H9 (cell line): ENCODE measurements around the gene AGK. TPM values are rescaled to one million over a fixed set of nuclear protein-coding genes. Genes with fewer than 3 reads are reported as not detected.

ENCODE experiments used
- DNase-seq: peaks from one replicate; pipeline ENCODE4 v3.0.0-alpha.2; 2017
- H2AFZ ChIP-seq: one replicate; pipeline ENCODE4 v1.6.1; 2013; ENCODE audit warnings: mild to moderate bottlenecking, low read length, control low read depth, moderate library complexity
- H2AK5ac ChIP-seq: 2 replicates; pipeline ENCODE4 v1.6.1; 2013; ENCODE audit warnings: low read length, control low read depth, mixed read lengths; ENCODE audit not compliant: insufficient read length
- H2BK120ac ChIP-seq: one replicate; pipeline ENCODE4 v1.6.1; 2013; ENCODE audit warnings: low read depth, mild to moderate bottlenecking, low read length, control low read depth, inconsistent platforms; ENCODE audit not compliant: poor library complexity, severe bottlenecking
- H2BK12ac ChIP-seq: 2 replicates; pipeline ENCODE4 v1.6.1; 2013; ENCODE audit warnings: low read length, control low read depth, mixed read lengths, low read depth; ENCODE audit not compliant: insufficient read length
- H2BK15ac ChIP-seq: 2 replicates; pipeline ENCODE4 v1.6.1; 2013; ENCODE audit warnings: low read depth, low read length, control low read depth
- H2BK20ac ChIP-seq: one replicate; pipeline ENCODE4 v1.6.1; 2013; ENCODE audit warnings: low read depth, mild to moderate bottlenecking, low read length, control low read depth, inconsistent platforms; ENCODE audit not compliant: poor library complexity, severe bottlenecking
- H2BK5ac ChIP-seq: 2 replicates; pipeline ENCODE4 v1.6.1; 2013; ENCODE audit warnings: low read length, control low read depth, mixed read lengths; ENCODE audit not compliant: insufficient read length
- H3K14ac ChIP-seq: 2 replicates; pipeline ENCODE4 v1.6.1; 2013; ENCODE audit warnings: low read length, control low read depth; ENCODE audit not compliant: insufficient read depth
- H3K18ac ChIP-seq: 2 replicates; pipeline ENCODE4 v1.6.1; 2013; ENCODE audit warnings: low read depth, mild to moderate bottlenecking, mixed read lengths, low read length, control low read depth; ENCODE audit not compliant: insufficient read length
- H3K23ac ChIP-seq: 2 replicates; pipeline ENCODE4 v1.6.1; 2013; ENCODE audit warnings: low read length, control low read depth, mixed read lengths, low read depth; ENCODE audit not compliant: insufficient read length
- H3K23me2 ChIP-seq: 2 replicates; pipeline ENCODE4 v1.6.1; 2013; ENCODE audit warnings: low read depth, mild to moderate bottlenecking, mixed read lengths, low read length, control low read depth; ENCODE audit not compliant: insufficient read length, poor library complexity, severe bottlenecking
- H3K27ac ChIP-seq: 2 replicates; pipeline ENCODE4 v1.5.1; 2013; ENCODE audit warnings: low read length, control low read depth, mixed read lengths, low read depth; ENCODE audit not compliant: insufficient read length
- H3K27me3 ChIP-seq: 2 replicates; pipeline ENCODE4 v1.6.1; 2013; ENCODE audit warnings: low read length, control low read depth, inconsistent platforms; ENCODE audit not compliant: insufficient read depth
- H3K4ac ChIP-seq: 2 replicates; pipeline ENCODE4 v1.6.1; 2013; ENCODE audit warnings: low read depth, mild to moderate bottlenecking, control low read depth, inconsistent platforms, low read length, moderate library complexity
- H3K4me1 ChIP-seq: 2 replicates; pipeline ENCODE4 v1.6.1; 2013; ENCODE audit warnings: low read length, control low read depth, inconsistent platforms; ENCODE audit not compliant: insufficient read depth
- H3K4me2 ChIP-seq: 2 replicates; pipeline ENCODE4 v1.6.1; 2013; ENCODE audit warnings: low read length, control low read depth, mixed read lengths; ENCODE audit not compliant: insufficient read length, insufficient read depth
- H3K56ac ChIP-seq: 2 replicates; pipeline ENCODE4 v1.6.1; 2013; ENCODE audit warnings: low read depth, mild to moderate bottlenecking, mixed read lengths, low read length, control low read depth; ENCODE audit not compliant: insufficient read length
- H3K79me1 ChIP-seq: 2 replicates; pipeline ENCODE4 v1.6.1; 2013; ENCODE audit warnings: low read depth, mild to moderate bottlenecking, moderate library complexity, low read length, control low read depth, inconsistent platforms; ENCODE audit not compliant: insufficient read depth, poor library complexity, severe bottlenecking
- H3K79me2 ChIP-seq: 2 replicates; pipeline ENCODE4 v1.6.1; 2013; ENCODE audit warnings: low read length, control low read depth, inconsistent platforms; ENCODE audit not compliant: insufficient read depth
- H3K9ac ChIP-seq: 2 replicates; pipeline ENCODE4 v1.6.1; 2013; ENCODE audit warnings: low read length, control low read depth, mixed read lengths; ENCODE audit not compliant: insufficient read length; ENCODE audit errors: extremely low read depth
- H3K9me3 ChIP-seq: one replicate; pipeline ENCODE4 v1.6.1; 2013; ENCODE audit warnings: low read depth, low read length, inconsistent platforms; ENCODE audit not compliant: control insufficient read depth
- H3T11ph ChIP-seq: one replicate; pipeline ENCODE4 v1.6.1; 2013; ENCODE audit warnings: mild to moderate bottlenecking, low read length, control low read depth, inconsistent platforms
- H4K20me1 ChIP-seq: one replicate; pipeline ENCODE4 v1.6.1; 2013; ENCODE audit not compliant: control insufficient read depth, insufficient read length, insufficient read depth
- H4K5ac ChIP-seq: 2 replicates; pipeline ENCODE4 v1.6.1; 2013; ENCODE audit warnings: low read depth, mild to moderate bottlenecking, mixed read lengths, low read length, control low read depth; ENCODE audit not compliant: insufficient read length
- H4K8ac ChIP-seq: replicated peaks from 2 replicates; pipeline ENCODE4 v1.6.1; 2013; ENCODE audit warnings: low read length, control low read depth, mixed read lengths, low read depth; ENCODE audit not compliant: insufficient read length
- H4K91ac ChIP-seq: 2 replicates; pipeline ENCODE4 v1.6.1; 2013; ENCODE audit warnings: low read depth, mild to moderate bottlenecking, moderate library complexity, mixed read lengths, low read length, control low read depth; ENCODE audit not compliant: insufficient read length
- H3K27ac Mint-ChIP-seq, 3 experiments: 2 replicates in 2 of 3; 3 replicates in 1 of 3; pipeline ENCODE4 v1.8.0; 2020 to 2021; ENCODE audit warnings: mixed read lengths in 3 of 3, mild to moderate bottlenecking in 1 of 3, moderate library complexity in 1 of 3
- H3K27me3 Mint-ChIP-seq: 2 replicates; pipeline ENCODE4 v1.8.0; 2021; ENCODE audit warnings: low read depth, mild to moderate bottlenecking, moderate library complexity, mixed read lengths
- H3K36me3 Mint-ChIP-seq, 3 experiments: 2 replicates in 2 of 3; 3 replicates in 1 of 3; pipeline ENCODE4 v1.8.0; 2020 to 2021; ENCODE audit warnings: low read depth in 3 of 3, mixed read lengths in 3 of 3; ENCODE audit not compliant: insufficient read depth in 1 of 3
- H3K4me1 Mint-ChIP-seq, 2 experiments: 2 replicates each; pipeline ENCODE4 v1.8.0; 2020; ENCODE audit warnings: mixed read lengths in 2 of 2
- H3K4me3 Mint-ChIP-seq, 2 experiments: 2 replicates in 1 of 2; 3 replicates in 1 of 2; pipeline ENCODE4 v1.8.0; 2020 to 2021; ENCODE audit warnings: mild to moderate bottlenecking in 2 of 2, mixed read lengths in 2 of 2, moderate library complexity in 1 of 2
- H3K9me3 Mint-ChIP-seq, 2 experiments: 2 replicates in 1 of 2; 3 replicates in 1 of 2; pipeline ENCODE4 v1.8.0; 2020; ENCODE audit warnings: mild to moderate bottlenecking in 2 of 2, mixed read lengths in 2 of 2, moderate library complexity in 1 of 2
- CTCF ChIP-seq: fragments of 200-600 bp; sonication (generic); conservative IDR thresholded peaks from 3 replicates; pipeline ENCODE4 v1.8.0; 2021; ENCODE audit warnings: antibody characterized with exemption, mild to moderate bottlenecking
- WGBS: extraction: QIAGEN DNeasy Blood & Tissue Kit; methylation state at CpG from one replicate; pipeline ENCODE4 v1.1.7; 2013; ENCODE audit warnings: missing lambda C conversion rate, low lambda C conversion rate, mixed read lengths; ENCODE audit not compliant: insufficient read length; ENCODE audit errors: extremely low coverage; 5-methylcytosine and 5-hydroxymethylcytosine counted together
- total RNA-seq: library from RNA; stranded (reverse); gene quantifications from 2 replicates; pipeline ENCODE4 v1.2.1, GENCODE V29; 2021

AGK gene
- total RNA-seq, 1 experiment from 2014 or later: 35.1 TPM

- no peak overlapping the region for H3K9ac ChIP-seq
- no peak overlapping the region for H2BK5ac ChIP-seq
- H3K4me3 Mint-ChIP-seq: no peak overlapping the region
- no peak overlapping the region for H4K5ac ChIP-seq
- no peak overlapping the region for H4K91ac ChIP-seq
- no peak overlapping the region for H3T11ph ChIP-seq
- no peak overlapping the region for H2BK15ac ChIP-seq
- no peak overlapping the region for H4K8ac ChIP-seq
- H3K4me2 ChIP-seq: no peak overlapping the region
- no peak for TF ChIP-seq CTCF
- H2AK5ac ChIP-seq: no peak overlapping the region
- no peak overlapping the region for H2BK120ac ChIP-seq
- H3K4me1 Mint-ChIP-seq: peaks cover 8 to 12% of the 10 kb centered on the region in 2 experiments
- H3K4ac ChIP-seq: no peak overlapping the region
- H3K36me3 Mint-ChIP-seq: peaks cover 7 to 26% (median 22%) of the 10 kb centered on the region in 3 experiments; a peak in 6 of 7 replicates
- no peaks in the 10 kb centered on the region for H3K27me3 Mint-ChIP-seq
- H3K18ac ChIP-seq: no peak overlapping the region
- H3K4me1 ChIP-seq: no peaks in the 10 kb centered on the region
- no peak for DNase-seq
- no peak overlapping the region for H2BK12ac ChIP-seq
- no peaks in the 10 kb centered on the region for H3K9me3 Mint-ChIP-seq
- no CpG with 5 or more reads among the region's 2 CpGs for whole genome bisulfite sequencing
- no peak overlapping the region for H2BK20ac ChIP-seq
- H3K9me3 ChIP-seq: no peaks in the 10 kb centered on the region
- no peaks in the 10 kb centered on the region for H3K79me2 ChIP-seq
- H4K20me1 ChIP-seq: no peaks in the 10 kb centered on the region
- no peaks in the 10 kb centered on the region for H3K79me1 ChIP-seq
- no peak overlapping the region for H3K23ac ChIP-seq
- no peak overlapping the region for H3K56ac ChIP-seq
- H3K27ac ChIP-seq: no peak overlapping the region
- H3K23me2 ChIP-seq: no peaks in the 10 kb centered on the region
- no peak overlapping the region for H2AFZ ChIP-seq
- H3K27ac Mint-ChIP-seq: no peak overlapping the region; a peak in 1 of 7 replicates
- H3K14ac ChIP-seq: no peak overlapping the region
- H3K27me3 ChIP-seq: no peaks in the 10 kb centered on the region
Measured at GRCh38 chr7:141597966-141598365, 46.8 kb downstream of the AGK start.
